ENCODE data around the gene AKAP11.

DNA sequence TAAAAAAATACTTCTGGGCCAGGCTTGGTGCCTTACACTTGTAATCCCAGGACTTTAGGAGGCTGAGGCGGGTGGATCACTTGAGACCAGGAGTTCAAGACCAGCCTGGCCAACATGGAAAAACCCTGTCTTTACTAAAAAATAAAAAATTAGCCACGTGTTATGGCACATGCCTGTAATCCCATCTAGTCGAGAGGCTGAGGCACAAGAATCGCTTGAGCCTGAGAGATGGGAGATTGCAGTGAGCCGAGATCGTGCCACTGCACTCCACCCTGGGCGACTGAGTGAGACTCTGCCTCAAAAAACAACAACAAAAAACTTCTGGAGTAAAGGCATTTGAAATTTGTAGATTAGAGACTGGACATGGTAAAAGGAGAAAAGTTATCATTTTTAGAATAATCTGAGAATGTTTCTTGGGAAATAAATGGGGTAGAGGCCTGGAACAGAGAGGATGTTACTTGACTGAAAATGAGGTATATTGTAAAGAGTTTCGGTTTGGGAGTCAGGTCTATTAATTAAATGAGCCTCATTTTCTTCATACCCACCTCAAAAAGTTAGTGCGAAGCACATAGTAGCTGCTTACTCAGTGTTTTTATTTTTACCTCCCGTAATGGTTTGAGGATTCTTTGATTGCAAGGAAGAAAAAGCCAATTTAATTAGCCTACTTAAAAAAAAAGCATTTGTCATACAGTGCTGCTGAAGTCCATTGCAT, 2.6 kb downstream of the AKAP11 start:
- TF ChIP-seq EZH2 (IDR thresholded peaks at IDR 0.05; ENCODE audit: borderline replicate concordance, insufficient read depth, low read length, poor library complexity, severe bottlenecking) (no peak), POLR2AphosphoS5 (IDR thresholded peaks at IDR 0.05) (no peak), RAD21 (conservative IDR thresholded peaks at IDR 0.05) (no peak), TAF1 (IDR thresholded peaks at IDR 0.05; ENCODE audit: low read depth) (no peak), EP300 (conservative IDR thresholded peaks at IDR 0.05; ENCODE audit: poor library complexity, severe bottlenecking) (no peak), SMC3 (conservative IDR thresholded peaks at IDR 0.05; ENCODE audit: poor library complexity) (no peak)
- TF ChIP-seq, protein P1, sequence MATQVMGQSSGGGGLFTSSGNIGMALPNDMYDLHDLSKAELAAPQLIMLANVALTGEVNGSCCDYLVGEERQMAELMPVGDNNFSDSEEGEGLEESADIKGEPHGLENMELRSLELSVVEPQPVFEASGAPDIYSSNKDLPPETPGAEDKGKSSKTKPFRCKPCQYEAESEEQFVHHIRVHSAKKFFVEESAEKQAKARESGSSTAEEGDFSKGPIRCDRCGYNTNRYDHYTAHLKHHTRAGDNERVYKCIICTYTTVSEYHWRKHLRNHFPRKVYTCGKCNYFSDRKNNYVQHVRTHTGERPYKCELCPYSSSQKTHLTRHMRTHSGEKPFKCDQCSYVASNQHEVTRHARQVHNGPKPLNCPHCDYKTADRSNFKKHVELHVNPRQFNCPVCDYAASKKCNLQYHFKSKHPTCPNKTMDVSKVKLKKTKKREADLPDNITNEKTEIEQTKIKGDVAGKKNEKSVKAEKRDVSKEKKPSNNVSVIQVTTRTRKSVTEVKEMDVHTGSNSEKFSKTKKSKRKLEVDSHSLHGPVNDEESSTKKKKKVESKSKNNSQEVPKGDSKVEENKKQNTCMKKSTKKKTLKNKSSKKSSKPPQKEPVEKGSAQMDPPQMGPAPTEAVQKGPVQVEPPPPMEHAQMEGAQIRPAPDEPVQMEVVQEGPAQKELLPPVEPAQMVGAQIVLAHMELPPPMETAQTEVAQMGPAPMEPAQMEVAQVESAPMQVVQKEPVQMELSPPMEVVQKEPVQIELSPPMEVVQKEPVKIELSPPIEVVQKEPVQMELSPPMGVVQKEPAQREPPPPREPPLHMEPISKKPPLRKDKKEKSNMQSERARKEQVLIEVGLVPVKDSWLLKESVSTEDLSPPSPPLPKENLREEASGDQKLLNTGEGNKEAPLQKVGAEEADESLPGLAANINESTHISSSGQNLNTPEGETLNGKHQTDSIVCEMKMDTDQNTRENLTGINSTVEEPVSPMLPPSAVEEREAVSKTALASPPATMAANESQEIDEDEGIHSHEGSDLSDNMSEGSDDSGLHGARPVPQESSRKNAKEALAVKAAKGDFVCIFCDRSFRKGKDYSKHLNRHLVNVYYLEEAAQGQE (IDR thresholded peaks at IDR 0.05; ENCODE audit: borderline replicate concordance), result no peak
- TF ChIP-seq, protein P2, sequence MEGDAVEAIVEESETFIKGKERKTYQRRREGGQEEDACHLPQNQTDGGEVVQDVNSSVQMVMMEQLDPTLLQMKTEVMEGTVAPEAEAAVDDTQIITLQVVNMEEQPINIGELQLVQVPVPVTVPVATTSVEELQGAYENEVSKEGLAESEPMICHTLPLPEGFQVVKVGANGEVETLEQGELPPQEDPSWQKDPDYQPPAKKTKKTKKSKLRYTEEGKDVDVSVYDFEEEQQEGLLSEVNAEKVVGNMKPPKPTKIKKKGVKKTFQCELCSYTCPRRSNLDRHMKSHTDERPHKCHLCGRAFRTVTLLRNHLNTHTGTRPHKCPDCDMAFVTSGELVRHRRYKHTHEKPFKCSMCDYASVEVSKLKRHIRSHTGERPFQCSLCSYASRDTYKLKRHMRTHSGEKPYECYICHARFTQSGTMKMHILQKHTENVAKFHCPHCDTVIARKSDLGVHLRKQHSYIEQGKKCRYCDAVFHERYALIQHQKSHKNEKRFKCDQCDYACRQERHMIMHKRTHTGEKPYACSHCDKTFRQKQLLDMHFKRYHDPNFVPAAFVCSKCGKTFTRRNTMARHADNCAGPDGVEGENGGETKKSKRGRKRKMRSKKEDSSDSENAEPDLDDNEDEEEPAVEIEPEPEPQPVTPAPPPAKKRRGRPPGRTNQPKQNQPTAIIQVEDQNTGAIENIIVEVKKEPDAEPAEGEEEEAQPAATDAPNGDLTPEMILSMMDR (IDR thresholded peaks at IDR 0.05; ENCODE audit: poor library complexity, severe bottlenecking), result no peak

All from neural cell (in vitro differentiated cells).